ENCODE measurements around the gene SOCS7.

SOCS7 gene

DNA sequence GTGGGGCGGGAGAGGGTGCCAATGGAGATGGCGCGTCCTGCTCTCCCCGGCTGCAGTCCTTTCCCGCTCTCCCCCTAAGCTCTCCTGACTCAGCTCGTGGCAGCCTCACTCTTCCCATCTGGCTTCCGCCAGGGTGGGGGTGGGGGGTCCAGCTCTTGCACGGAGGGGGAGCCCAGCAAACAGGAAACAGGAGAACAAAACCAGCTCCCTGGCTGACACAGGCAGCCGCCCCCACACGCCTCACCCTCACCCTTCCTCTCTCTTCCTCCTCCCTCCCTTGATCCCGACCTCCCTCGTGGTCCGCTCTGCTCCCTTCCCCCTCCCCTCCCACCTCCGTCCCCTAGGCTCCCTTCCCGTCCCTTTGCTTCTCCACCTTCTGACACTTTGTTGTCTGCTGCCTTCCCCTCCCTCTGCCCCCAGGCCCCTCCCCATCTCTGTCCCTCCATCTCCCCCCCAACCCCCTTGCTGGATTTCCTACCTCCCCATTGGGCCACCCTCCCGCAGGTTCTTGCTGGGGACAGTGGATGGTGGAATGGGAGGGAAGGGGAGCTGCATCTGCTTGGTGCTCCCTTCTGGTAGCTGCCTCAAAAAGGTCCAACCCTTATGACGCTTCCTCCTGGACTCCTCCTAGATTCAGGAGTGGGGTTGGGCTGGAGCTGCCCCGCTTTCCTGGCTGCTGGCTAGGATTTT is 100.3 kb downstream of the SOCS7 start:
- DNase-seq = peak; percentile 94
- Histone ChIP-seq H3K36me3 (ENCODE audit: control insufficient read depth in 1 of 2, insufficient read depth in 2 of 2, low read depth in 1 of 2, low read length in 2 of 2) (peaks cover 0 to 6% of the 10 kb centered on the region in 2 experiments), H3K9ac (ENCODE audit: low read length) (peak overlapping the region; percentile 41), H2AK5ac (ENCODE audit: low read length, severe bottlenecking) (peak overlapping the region; percentile 92), H3K18ac (ENCODE audit: low read depth in 1 of 2, low read length in 2 of 2) (peak overlapping the region; percentile 93 to 100), H3K14ac (ENCODE audit: low read length in 2 of 2) (peak overlapping the region in 1 of 2 experiments; percentile 86), H3K79me1 (replicated peaks; ENCODE audit: low read length, poor library complexity, severe bottlenecking) (no peaks in the 10 kb centered on the region), H4K8ac (ENCODE audit: low read length) (peak overlapping the region; percentile 94), H2BK15ac (ENCODE audit: low read depth, poor library complexity, severe bottlenecking) (peak overlapping the region; percentile 52), H3K27me3 (ENCODE audit: control insufficient read depth in 1 of 2, insufficient read depth in 1 of 2, low read length in 2 of 2) (no peaks in the 10 kb centered on the region), H3K4me3 (ENCODE audit: insufficient read depth in 1 of 2, low read depth in 1 of 2, low read length in 2 of 2) (peak overlapping the region in 1 of 2 experiments; percentile 64), H4K91ac (ENCODE audit: low read length) (peak overlapping the region; percentile 93), H2BK5ac (ENCODE audit: low read depth, low read length, poor library complexity, severe bottlenecking) (peak overlapping the region; percentile 87), H3K27ac (ENCODE audit: low read length, poor library complexity, severe bottlenecking) (peak overlapping the region; percentile 94), H3K4ac (ENCODE audit: low read depth in 1 of 2, low read length in 2 of 2) (peak overlapping the region; percentile 66 to 100), H2BK12ac (ENCODE audit: low read length in 2 of 2) (peak overlapping the region; percentile 50 to 99), H3K4me1 (ENCODE audit: control insufficient read depth, insufficient read depth, low read depth, low read length) (peaks cover 76% of the 10 kb centered on the region), H3K9me3 (ENCODE audit: control insufficient read depth, low read length) (no peaks in the 10 kb centered on the region), H2BK120ac (ENCODE audit: low read depth, low read length) (peak overlapping the region; percentile 95), H2AFZ (ENCODE audit: low read depth, low read length) (no peak overlapping the region), H3K23ac (ENCODE audit: low read length in 2 of 2) (peak overlapping the region in 1 of 2 experiments; percentile 94), H3K4me2 (ENCODE audit: low read length, poor library complexity, severe bottlenecking) (peak overlapping the region; percentile 60)
- 3% methylated on average over 13 of the region's 18 CpGs for WGBS

DNA sequence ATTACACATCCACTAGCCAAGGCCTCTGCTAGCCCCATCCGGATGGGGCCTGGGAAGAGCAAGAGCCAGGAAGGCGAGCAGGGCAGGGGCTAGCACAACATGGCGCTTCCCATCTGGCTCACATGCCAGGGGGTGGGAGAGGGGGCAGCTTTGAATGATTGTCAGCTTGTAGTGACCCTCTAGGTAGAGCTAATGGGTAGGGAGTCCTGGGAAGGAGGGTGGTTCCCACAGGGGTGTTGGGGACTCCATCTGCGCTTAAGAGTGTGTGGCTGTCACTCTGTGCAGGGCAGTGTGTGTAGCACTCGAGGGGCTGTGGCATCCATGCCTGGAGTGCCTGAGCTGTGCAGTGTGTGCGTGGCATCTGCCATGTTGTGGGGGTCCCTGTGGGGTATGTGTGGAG is 101.1 kb downstream of the SOCS7 start:
- Histone ChIP-seq H3K9ac (ENCODE audit: low read length) (no peak overlapping the region), H2BK5ac (ENCODE audit: low read depth, low read length, poor library complexity, severe bottlenecking) (peak overlapping the region; percentile 87), H3K4me1 (ENCODE audit: control insufficient read depth, insufficient read depth, low read depth, low read length) (peaks cover 75% of the 10 kb centered on the region), H2BK120ac (ENCODE audit: low read depth, low read length) (peak overlapping the region; percentile 76), H3K79me1 (replicated peaks; ENCODE audit: low read length, poor library complexity, severe bottlenecking) (no peaks in the 10 kb centered on the region), H2BK12ac (ENCODE audit: low read length in 2 of 2) (peak overlapping the region; percentile 50 to 99), H3K4me3 (ENCODE audit: insufficient read depth in 1 of 2, low read depth in 1 of 2, low read length in 2 of 2) (peak overlapping the region in 1 of 2 experiments; percentile 53), H2AFZ (ENCODE audit: low read depth, low read length) (no peak overlapping the region), H3K27ac (ENCODE audit: low read length, poor library complexity, severe bottlenecking) (peak overlapping the region; percentile 94), H3K4me2 (ENCODE audit: low read length, poor library complexity, severe bottlenecking) (peak overlapping the region; percentile 54), H4K91ac (ENCODE audit: low read length) (peak overlapping the region; percentile 93), H2AK5ac (ENCODE audit: low read length, severe bottlenecking) (peak overlapping the region; percentile 82), H3K18ac (ENCODE audit: low read depth in 1 of 2, low read length in 2 of 2) (peak overlapping the region; percentile 35 to 100), H3K4ac (ENCODE audit: low read depth in 1 of 2, low read length in 2 of 2) (peak overlapping the region; percentile 64 to 85), H3K36me3 (ENCODE audit: control insufficient read depth in 1 of 2, insufficient read depth in 2 of 2, low read depth in 1 of 2, low read length in 2 of 2) (peaks cover 3 to 11% of the 10 kb centered on the region in 2 experiments), H3K9me3 (ENCODE audit: control insufficient read depth, low read length) (no peaks in the 10 kb centered on the region), H3K14ac (ENCODE audit: low read length in 2 of 2) (peak overlapping the region in 1 of 2 experiments; percentile 95), H2BK15ac (ENCODE audit: low read depth, poor library complexity, severe bottlenecking) (peak overlapping the region; percentile 45), H4K8ac (ENCODE audit: low read length) (peak overlapping the region; percentile 82), H3K23ac (ENCODE audit: low read length in 2 of 2) (peak overlapping the region in 1 of 2 experiments; percentile 94), H3K27me3 (ENCODE audit: control insufficient read depth in 1 of 2, insufficient read depth in 1 of 2, low read length in 2 of 2) (no peaks in the 10 kb centered on the region)
- peak; percentile 51 for DNase-seq
- WGBS = 84% methylated on average over 6 of the region's 6 CpGs

DNA sequence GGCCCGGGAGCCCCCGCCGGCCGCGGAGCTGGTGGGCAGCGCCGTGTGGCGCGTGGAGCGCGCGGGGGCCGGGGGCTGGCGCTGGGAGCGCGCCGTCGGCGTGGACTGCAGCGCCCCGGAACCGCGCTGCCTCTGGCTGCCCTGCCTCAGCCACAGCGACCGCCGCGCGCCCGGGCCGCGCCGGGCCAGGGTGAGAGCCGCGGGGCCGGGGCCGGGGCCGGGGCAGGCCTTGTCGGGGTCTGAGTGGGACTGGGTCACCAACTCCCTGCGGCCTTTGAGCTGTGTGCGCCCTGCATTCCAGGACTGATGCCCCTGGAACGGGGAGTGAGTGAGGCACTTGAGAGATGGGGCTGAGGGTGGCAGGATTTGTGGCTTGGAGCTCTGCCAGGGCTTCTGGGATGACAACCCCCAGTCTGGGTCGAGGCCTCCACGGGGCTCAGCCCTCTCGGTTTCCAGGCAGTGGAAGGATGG is 102.3 kb downstream of the SOCS7 start:
- Histone ChIP-seq H3K14ac (ENCODE audit: low read length in 2 of 2) (peak overlapping the region in 1 of 2 experiments; percentile 61), H3K27me3 (ENCODE audit: control insufficient read depth in 1 of 2, insufficient read depth in 1 of 2, low read length in 2 of 2) (no peaks in the 10 kb centered on the region), H2BK120ac (ENCODE audit: low read depth, low read length) (peak overlapping the region; percentile 93), H3K18ac (ENCODE audit: low read depth in 1 of 2, low read length in 2 of 2) (peak overlapping the region; percentile 26 to 89), H3K27ac (ENCODE audit: low read length, poor library complexity, severe bottlenecking) (peak overlapping the region; percentile 87), H2BK12ac (ENCODE audit: low read length in 2 of 2) (peak overlapping the region in 1 of 2 experiments; percentile 0), H2AFZ (ENCODE audit: low read depth, low read length) (no peak overlapping the region), H3K4me2 (ENCODE audit: low read length, poor library complexity, severe bottlenecking) (peak overlapping the region; percentile 69), H3K79me1 (replicated peaks; ENCODE audit: low read length, poor library complexity, severe bottlenecking) (peaks cover 3% of the 10 kb centered on the region), H3K4me3 (ENCODE audit: insufficient read depth in 1 of 2, low read depth in 1 of 2, low read length in 2 of 2) (peak overlapping the region; percentile 54 to 78), H3K9ac (ENCODE audit: low read length) (peak overlapping the region; percentile 71), H3K36me3 (ENCODE audit: control insufficient read depth in 1 of 2, insufficient read depth in 2 of 2, low read depth in 1 of 2, low read length in 2 of 2) (peaks cover 16 to 20% of the 10 kb centered on the region in 2 experiments), H3K23ac (ENCODE audit: low read length in 2 of 2) (no peak overlapping the region), H2BK15ac (ENCODE audit: low read depth, poor library complexity, severe bottlenecking) (peak overlapping the region; percentile 50), H2BK5ac (ENCODE audit: low read depth, low read length, poor library complexity, severe bottlenecking) (peak overlapping the region; percentile 49), H2AK5ac (ENCODE audit: low read length, severe bottlenecking) (no peak overlapping the region), H3K4me1 (ENCODE audit: control insufficient read depth, insufficient read depth, low read depth, low read length) (peaks cover 72% of the 10 kb centered on the region), H3K9me3 (ENCODE audit: control insufficient read depth, low read length) (no peaks in the 10 kb centered on the region), H3K4ac (ENCODE audit: low read depth in 1 of 2, low read length in 2 of 2) (peak overlapping the region in 1 of 2 experiments; percentile 71), H4K91ac (ENCODE audit: low read length) (peak overlapping the region; percentile 79), H4K8ac (ENCODE audit: low read length) (no peak overlapping the region)
- 0% methylated on average over 18 of the region's 44 CpGs for WGBS
- DNase-seq = peak; percentile 60

DNA sequence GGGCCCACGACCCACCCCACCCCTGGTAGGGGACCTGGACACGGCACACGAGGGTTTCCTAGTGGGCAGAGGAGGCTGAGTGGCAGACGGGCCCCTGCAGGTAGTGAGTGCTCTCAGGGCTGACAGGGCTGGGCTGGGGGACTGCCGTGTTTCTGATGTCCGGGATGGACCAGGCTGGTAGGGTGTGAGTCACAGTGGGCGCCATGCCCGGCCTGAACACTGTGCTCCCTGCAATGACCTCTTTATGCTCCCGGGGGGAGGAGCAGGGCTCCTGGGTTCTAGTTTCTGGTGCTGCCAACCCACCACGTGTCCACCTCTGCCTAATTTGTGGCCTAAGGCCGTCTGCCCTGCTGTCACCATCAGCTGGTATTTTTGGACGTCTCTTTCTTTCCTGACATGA is 102.9 kb downstream of the SOCS7 start:
- peak overlapping the region; percentile 26 to 89 for H3K18ac ChIP-seq (ENCODE audit: low read depth in 1 of 2, low read length in 2 of 2)
- H2BK120ac ChIP-seq (ENCODE audit: low read depth, low read length) = peak overlapping the region; percentile 51
- H3K9me3 ChIP-seq (ENCODE audit: control insufficient read depth, low read length) = no peaks in the 10 kb centered on the region
- no peak overlapping the region for H3K23ac ChIP-seq (ENCODE audit: low read length in 2 of 2)
- WGBS = 0% methylated on average over 11 of the region's 12 CpGs
- no peak overlapping the region for H2BK5ac ChIP-seq (ENCODE audit: low read depth, low read length, poor library complexity, severe bottlenecking)
- DNase-seq = peak; percentile 79
- H3K27ac ChIP-seq (ENCODE audit: low read length, poor library complexity, severe bottlenecking) = peak overlapping the region; percentile 87
- no peak overlapping the region for H2AK5ac ChIP-seq (ENCODE audit: low read length, severe bottlenecking)
- peak overlapping the region in 1 of 2 experiments; percentile 71 for H3K4ac ChIP-seq (ENCODE audit: low read depth in 1 of 2, low read length in 2 of 2)
- H3K4me2 ChIP-seq (ENCODE audit: low read length, poor library complexity, severe bottlenecking) = peak overlapping the region; percentile 69
- H3K9ac ChIP-seq (ENCODE audit: low read length) = peak overlapping the region; percentile 71
- peaks cover 21 to 25% of the 10 kb centered on the region in 2 experiments for H3K36me3 ChIP-seq (ENCODE audit: control insufficient read depth in 1 of 2, insufficient read depth in 2 of 2, low read depth in 1 of 2, low read length in 2 of 2)
- peak overlapping the region in 1 of 2 experiments; percentile 0 for H2BK12ac ChIP-seq (ENCODE audit: low read length in 2 of 2)
- H2AFZ ChIP-seq (ENCODE audit: low read depth, low read length) = no peak overlapping the region
- peak overlapping the region; percentile 36 for H4K8ac ChIP-seq (ENCODE audit: low read length)
- H3K4me1 ChIP-seq (ENCODE audit: control insufficient read depth, insufficient read depth, low read depth, low read length) = peaks cover 72% of the 10 kb centered on the region
- H3K79me1 ChIP-seq (replicated peaks; ENCODE audit: low read length, poor library complexity, severe bottlenecking) = peaks cover 3% of the 10 kb centered on the region
- H2BK15ac ChIP-seq (ENCODE audit: low read depth, poor library complexity, severe bottlenecking) = peak overlapping the region; percentile 50
- no peaks in the 10 kb centered on the region for H3K27me3 ChIP-seq (ENCODE audit: control insufficient read depth in 1 of 2, insufficient read depth in 1 of 2, low read length in 2 of 2)
- peak overlapping the region; percentile 54 to 78 for H3K4me3 ChIP-seq (ENCODE audit: insufficient read depth in 1 of 2, low read depth in 1 of 2, low read length in 2 of 2)
- H3K14ac ChIP-seq (ENCODE audit: low read length in 2 of 2) = peak overlapping the region in 1 of 2 experiments; percentile 61
- peak overlapping the region; percentile 79 for H4K91ac ChIP-seq (ENCODE audit: low read length)
